ENCODE results near the gene FANCM. TPM values are rescaled to one million over a fixed set of nuclear protein-coding genes. Genes with fewer than 3 reads are reported as not detected.
"Not testable (repeated sequence)": the region's sequence is repeated elsewhere in the genome, so short reads cannot be mapped to it uniquely, and the experiment has no call there.

Gene FANCM
- polyA plus RNA-seq, 6 donors from 2014 or later = 4.3 to 10.0 (median 8.3) TPM

- H3K36me3 Mint-ChIP-seq = peaks cover 20 to 24% of the 10 kb centered on the region in 2 donors
Observed at GRCh38 chr14:45214341-45214740, 78.6 kb downstream of the FANCM start.

DNA sequence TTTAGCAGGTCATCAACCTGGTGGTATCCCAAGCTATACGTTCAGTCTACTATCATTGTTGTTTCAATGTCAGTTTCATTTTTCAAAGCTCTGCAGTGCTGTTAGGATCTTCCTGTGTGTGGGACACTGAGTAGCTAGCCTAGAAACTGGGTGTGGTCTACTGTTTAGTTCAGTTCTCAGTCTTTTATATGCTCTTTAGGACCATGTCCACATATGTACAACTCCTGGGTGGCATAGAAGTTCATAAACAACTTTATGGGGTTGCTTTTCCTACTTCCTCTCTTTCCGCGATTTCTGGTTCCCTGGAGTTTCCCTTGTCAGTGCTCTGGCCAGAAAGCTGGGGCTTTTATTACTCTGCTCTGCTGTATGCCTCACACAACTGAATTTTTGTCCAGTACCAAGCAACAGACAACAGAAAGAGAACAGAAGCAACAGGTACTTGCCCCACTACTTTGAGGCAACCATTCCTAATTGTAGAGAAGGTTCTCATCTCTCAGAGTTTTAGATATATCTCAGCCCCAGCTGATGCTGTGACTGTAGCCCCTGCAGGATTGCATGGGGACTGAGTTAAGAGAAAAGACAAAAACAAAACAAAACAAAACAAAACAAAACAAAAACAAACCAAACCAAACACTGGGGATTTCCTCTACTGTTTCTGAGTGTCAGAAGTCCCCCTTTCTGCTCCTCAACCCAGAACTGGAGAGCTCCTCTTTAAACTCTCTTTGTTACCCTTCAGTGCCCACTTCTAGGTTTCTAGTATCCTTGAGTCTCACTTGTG lies 86.9 kb downstream of the FANCM start:
- Mint-ChIP-seq H3K9me3 (peaks cover 0 to 4% (median 0%) of the 10 kb centered on the region in 7 donors), H3K27me3 (no peaks in the 10 kb centered on the region), H3K36me3 (peaks cover 30 to 31% of the 10 kb centered on the region in 2 donors), H3K4me3 (no peak overlapping the region), H3K4me1 (peaks cover 0 to 19% (median 0%) of the 10 kb centered on the region in 3 donors), H3K27ac (peak overlapping the region in 3 of 6 donors; percentile 16 to 80 (median 67))
- no peak for ATAC-seq (ENCODE audit: low read depth in 2 of 2)
- DNase-seq = no peak

More at GRCh38 chr14:45214341-45214740, 78.6 kb downstream of the FANCM start:
- ATAC-seq (ENCODE audit: low read depth in 2 of 2); H3K27me3 Mint-ChIP-seq; DNase-seq; H3K9me3 Mint-ChIP-seq; H3K4me1 Mint-ChIP-seq; H3K4me3 Mint-ChIP-seq: not testable (repeated sequence)
- H3K27ac Mint-ChIP-seq = peak overlapping the region in 1 of 6 donors; percentile 80

DNA sequence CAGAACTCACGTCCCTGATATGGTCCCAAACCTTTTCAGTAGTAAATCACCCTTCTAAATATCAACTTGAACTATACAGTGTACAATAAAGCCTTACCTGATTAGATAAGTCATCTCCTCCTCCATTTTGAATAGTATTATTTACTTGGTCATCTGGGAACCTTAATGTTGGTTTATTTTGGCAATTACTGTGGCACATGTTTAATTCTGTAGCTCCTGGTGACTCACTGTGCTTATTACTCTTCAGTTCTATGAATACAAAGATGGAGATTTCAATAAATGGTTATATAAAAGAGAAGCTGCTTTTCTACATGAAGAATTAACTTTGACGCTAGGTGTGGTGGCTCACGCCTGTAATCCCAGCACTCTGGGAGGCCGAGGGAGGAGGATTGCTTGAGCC lies 91.8 kb downstream of the FANCM start:
- H3K27me3 Mint-ChIP-seq = no peaks in the 10 kb centered on the region
- DNase-seq = no peak
- peak overlapping the region in 1 of 8 donors; percentile 10 for H3K4me3 Mint-ChIP-seq
- H3K27ac Mint-ChIP-seq = no peak overlapping the region
- peaks cover 35 to 48% of the 10 kb centered on the region in 2 donors for H3K36me3 Mint-ChIP-seq
- H3K9me3 Mint-ChIP-seq = peaks cover 0 to 4% (median 0%) of the 10 kb centered on the region in 7 donors
- H3K4me1 Mint-ChIP-seq = peaks cover 0 to 19% (median 8%) of the 10 kb centered on the region in 3 donors
- ATAC-seq (ENCODE audit: low read depth in 2 of 2) = no peak

- Mint-ChIP-seq H3K36me3 (peaks cover 31% of the 10 kb centered on the region in 2 donors), H3K27ac (no peak overlapping the region), H3K9me3 (no peaks in the 10 kb centered on the region), H3K4me1 (peaks cover 0 to 14% (median 8%) of the 10 kb centered on the region in 3 donors), H3K4me3 (no peak overlapping the region), H3K27me3 (no peaks in the 10 kb centered on the region)
- ATAC-seq (ENCODE audit: low read depth in 2 of 2) = no peak
- no peak for DNase-seq
Observed at GRCh38 chr14:45238988-45239387, 103.3 kb downstream of the FANCM start.

DNA sequence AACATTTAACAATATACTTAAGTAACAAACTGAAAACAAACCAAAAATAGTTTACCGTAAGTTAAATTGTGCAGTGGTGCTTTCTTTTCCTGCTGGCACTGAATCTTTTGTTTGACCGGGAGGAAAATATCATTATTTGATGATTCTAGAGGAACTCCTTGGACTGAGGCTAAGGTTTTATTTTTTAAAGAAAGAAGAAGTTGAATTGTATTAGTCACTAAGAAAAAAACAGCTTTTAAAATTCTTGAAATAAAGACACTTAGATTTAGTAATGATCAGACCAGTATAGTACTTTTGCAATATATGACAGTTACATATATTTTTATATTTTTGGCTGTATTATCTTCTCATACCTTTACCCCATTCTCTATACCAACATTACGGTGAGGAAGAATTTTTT lies 107.0 kb downstream of the FANCM start:
- no peak for ATAC-seq (ENCODE audit: low read depth in 2 of 2)
- peaks cover 18 to 24% of the 10 kb centered on the region in 2 donors for H3K36me3 Mint-ChIP-seq
- H3K27me3 Mint-ChIP-seq = no peaks in the 10 kb centered on the region
- H3K27ac Mint-ChIP-seq = peak overlapping the region in 2 of 6 donors; percentile 21 to 55
- H3K9me3 Mint-ChIP-seq = no peaks in the 10 kb centered on the region
- peaks cover 0 to 12% (median 8%) of the 10 kb centered on the region in 3 donors for H3K4me1 Mint-ChIP-seq
- DNase-seq = no peak
- no peak overlapping the region for H3K4me3 Mint-ChIP-seq

- peaks cover 6 to 18% of the 10 kb centered on the region in 2 donors for H3K36me3 Mint-ChIP-seq
- ATAC-seq (ENCODE audit: low read depth in 2 of 2) (no peak), DNase-seq (no peak)
- H3K4me1 Mint-ChIP-seq = peaks cover 7 to 35% (median 11%) of the 10 kb centered on the region in 3 donors
- H3K9me3 Mint-ChIP-seq = no peaks in the 10 kb centered on the region
- H3K4me3 Mint-ChIP-seq = no peak overlapping the region
- H3K27ac Mint-ChIP-seq = no peak overlapping the region
- H3K27me3 Mint-ChIP-seq = no peaks in the 10 kb centered on the region
Observed at GRCh38 chr14:45246151-45246550, 110.4 kb downstream of the FANCM start.

DNA sequence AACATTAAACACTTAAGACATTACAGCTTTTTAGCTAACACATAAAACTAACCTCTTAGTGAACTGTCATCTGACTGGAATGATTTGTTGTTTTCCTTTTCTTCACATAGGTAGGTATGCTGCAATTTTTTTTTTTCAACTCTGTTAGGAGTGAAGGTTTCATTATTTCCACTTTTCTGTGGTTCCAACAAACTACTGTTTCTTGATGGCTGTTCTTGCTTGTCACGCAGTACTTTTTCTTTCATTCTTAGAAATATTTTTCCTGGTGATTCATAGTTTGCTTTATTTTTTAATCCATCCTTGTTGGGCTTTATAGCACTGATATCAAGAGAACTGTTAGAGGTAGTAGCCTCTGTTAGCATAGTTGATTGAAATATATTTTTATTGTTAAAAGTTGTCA lies 111.0 kb downstream of the FANCM start:
- no peak overlapping the region for H3K27ac Mint-ChIP-seq
- H3K9me3 Mint-ChIP-seq = no peaks in the 10 kb centered on the region
- DNase-seq = no peak
- no peaks in the 10 kb centered on the region for H3K27me3 Mint-ChIP-seq
- peaks cover 1 to 13% of the 10 kb centered on the region in 2 donors for H3K36me3 Mint-ChIP-seq
- no peak overlapping the region for H3K4me3 Mint-ChIP-seq
- H3K4me1 Mint-ChIP-seq = peaks cover 12 to 41% (median 17%) of the 10 kb centered on the region in 3 donors
- ATAC-seq (ENCODE audit: low read depth in 2 of 2) = no peak

- H3K4me3 Mint-ChIP-seq = no peak overlapping the region
- H3K9me3 Mint-ChIP-seq = no peaks in the 10 kb centered on the region
- H3K36me3 Mint-ChIP-seq = peaks cover 0 to 6% of the 10 kb centered on the region in 2 donors
- H3K27me3 Mint-ChIP-seq = no peaks in the 10 kb centered on the region
- DNase-seq = no peak
- ATAC-seq (ENCODE audit: low read depth in 2 of 2) = no peak
- no peak overlapping the region for H3K27ac Mint-ChIP-seq
- H3K4me1 Mint-ChIP-seq = peaks cover 16 to 42% (median 19%) of the 10 kb centered on the region in 3 donors
Observed at GRCh38 chr14:45247427-45247826, 111.7 kb downstream of the FANCM start.

- peak overlapping the region; percentile 21 to 87 (median 68) for H3K27ac Mint-ChIP-seq
- H3K27me3 Mint-ChIP-seq = no peaks in the 10 kb centered on the region
- peak overlapping the region; percentile 5 to 97 (median 82) for H3K4me3 Mint-ChIP-seq
- peaks cover 16 to 42% (median 19%) of the 10 kb centered on the region in 3 donors for H3K4me1 Mint-ChIP-seq
- H3K36me3 Mint-ChIP-seq = peaks cover 0 to 6% of the 10 kb centered on the region in 2 donors
- H3K9me3 Mint-ChIP-seq = no peaks in the 10 kb centered on the region
- no peak for ATAC-seq (ENCODE audit: low read depth in 2 of 2)
- no peak for DNase-seq
Observed at GRCh38 chr14:45249856-45250575, 114.3 kb downstream of the FANCM start.

Other genes with a start within 250 kb of the FANCM start
- 10 to 100 TPM; 39.5 to 43.9 (median 41.4) TPM for gene KLHL28, start 174.0 kb upstream of the FANCM start, polyA plus RNA-seq (ENCODE audit: low read depth in 6 of 6)
- gene TOGARAM1, start 173.7 kb upstream of the FANCM start, polyA plus RNA-seq (ENCODE audit: low read depth in 6 of 6) = 10 to 100 TPM; 13.0 to 27.0 (median 15.8) TPM
- gene PRPF39, start 51.8 kb upstream of the FANCM start, polyA plus RNA-seq (ENCODE audit: low read depth in 6 of 6) = 10 to 100 TPM in 4 of 6 donors, 1 to 10 TPM in 2; 9.2 to 19.6 (median 13.1) TPM
- 10 to 100 TPM; 48.4 to 99.8 (median 68.0) TPM for gene FKBP3, start 1.4 kb upstream of the FANCM start, polyA plus RNA-seq (ENCODE audit: low read depth in 6 of 6)
- 10 to 100 TPM; 44.5 to 85.3 (median 75.8) TPM for gene MIS18BP1, start 117.3 kb downstream of the FANCM start, polyA plus RNA-seq (ENCODE audit: low read depth in 6 of 6)